NT2/D1 (cell line): ENCODE measurements around the gene ZNF565.

Experiments
- SUZ12 ChIP-seq: IDR thresholded peaks from 2 replicates; pipeline ENCODE4 v1.6.1; 2011; ENCODE audit not compliant: insufficient read length, insufficient read depth; ENCODE audit errors: extremely low read depth
- ZNF274 ChIP-seq: IDR thresholded peaks from 2 replicates; pipeline ENCODE4 v1.6.1; 2011; ENCODE audit warnings: mild to moderate bottlenecking, low read depth, low read length

DNA sequence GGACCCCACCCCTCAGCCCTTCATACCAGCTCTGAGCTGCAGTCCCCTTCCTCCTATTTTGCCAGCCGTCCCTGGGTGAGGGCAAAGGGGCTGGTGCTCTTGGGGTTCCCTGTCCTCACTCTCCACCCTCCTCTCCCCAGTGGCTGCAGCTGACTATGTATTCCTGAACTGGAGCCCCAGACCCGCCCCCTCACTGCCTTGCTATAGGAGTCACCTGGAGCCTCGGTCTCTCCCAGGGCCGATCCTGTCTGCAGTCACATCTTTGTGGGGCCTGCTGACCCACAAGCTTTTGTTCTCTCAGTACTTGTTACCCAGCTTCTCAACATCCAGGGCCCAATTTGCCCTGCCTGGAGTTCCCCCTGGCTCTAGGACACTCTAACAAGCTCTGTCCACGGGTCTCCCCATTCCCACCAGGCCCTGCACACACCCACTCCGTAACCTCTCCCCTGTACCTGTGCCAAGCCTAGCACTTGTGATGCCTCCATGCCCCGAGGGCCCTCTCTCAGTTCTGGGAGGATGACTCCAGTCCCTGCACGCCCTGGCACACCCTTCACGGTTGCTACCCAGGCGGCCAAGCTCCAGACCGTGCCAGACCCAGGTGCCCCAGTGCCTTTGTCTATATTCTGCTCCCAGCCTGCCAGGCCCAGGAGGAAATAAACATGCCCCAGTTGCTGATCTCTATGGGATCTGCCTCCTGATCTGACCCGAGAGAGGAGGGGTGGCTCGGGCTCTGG lies 64.6 kb downstream of the ZNF565 start:
- TF ChIP-seq SUZ12: no peak
- no peak for TF ChIP-seq ZNF274
